ENCODE results near the gene TELO2.

GRCh38 chr16:1459967-1460366 lies 33.2 kb upstream of the TELO2 start:
- TF ChIP-seq JUNB (IDR thresholded peaks at IDR 0.05) (no peak), SMC3 (IDR thresholded peaks at IDR 0.05) (no peak), NR3C1 (IDR thresholded peaks at IDR 0.05) (no peak), POLR2A (IDR thresholded peaks at IDR 0.05; ENCODE audit: low read length) (no peak), CTCF (IDR thresholded peaks at IDR 0.05) (no peak), CHD2 (IDR thresholded peaks at IDR 0.05; ENCODE audit: low read length, partially characterized antibody) (no peak), FOSL2 (IDR thresholded peaks at IDR 0.05) (no peak), FOSL2 (CRISPR knock-in tag; IDR thresholded peaks at IDR 0.05) (no peak), KDM5A (IDR thresholded peaks at IDR 0.05) (no peak)

All from A549 (cell line).